SK-N-SH (cell line): ENCODE data around the gene BRD3.

ENCODE experiments used
- CHD2 ChIP-seq: fragments of 150-350 bp; IDR thresholded peaks from 2 replicates; pipeline ENCODE4 v1.6.1; 2018; ENCODE audit warnings: low read length; ENCODE audit not compliant: partially characterized antibody
- CTCF ChIP-seq: fragments of 200-600 bp; sonication (generic); IDR thresholded peaks from 2 replicates; pipeline ENCODE4 v1.6.1; 2017; ENCODE audit warnings: antibody characterized with exemption, mild to moderate bottlenecking, moderate library complexity
- ELF1 ChIP-seq: IDR thresholded peaks from 2 replicates; pipeline ENCODE4 v1.4.0; 2012
- EP300 ChIP-seq, 2 experiments: IDR thresholded peaks; 2 replicates each; pipeline versions ENCODE4 v1.4.0 to v1.6.1; 2012; ENCODE audit warnings: borderline replicate concordance in 1 of 2, low read depth in 1 of 2, low read length in 1 of 2
- MAX ChIP-seq: IDR thresholded peaks from 2 replicates; pipeline ENCODE4 v1.4.0; 2012; ENCODE audit warnings: low read depth
- NRF1 ChIP-seq: IDR thresholded peaks from 2 replicates; pipeline ENCODE4 v1.6.1; 2012; ENCODE audit warnings: low read depth, mild to moderate bottlenecking, low read length
- PBX3 ChIP-seq: IDR thresholded peaks from 2 replicates; pipeline ENCODE4; 2012
- REST ChIP-seq: IDR thresholded peaks from 2 replicates; pipeline ENCODE4 v1.6.1; 2012; ENCODE audit warnings: mild to moderate bottlenecking, low read depth, low read length, moderate library complexity
- SIN3A ChIP-seq: IDR thresholded peaks from 2 replicates; pipeline ENCODE4 v1.6.1; 2012; ENCODE audit warnings: low read depth, mild to moderate bottlenecking, low read length, moderate library complexity, borderline replicate concordance
- SMC3 ChIP-seq: IDR thresholded peaks from 2 replicates; pipeline ENCODE4 v1.6.1; 2012; ENCODE audit warnings: low read depth, low read length, improper control_type of control experiment
- TEAD4 ChIP-seq: IDR thresholded peaks from 2 replicates; pipeline ENCODE4 v1.4.0; 2012; ENCODE audit warnings: mild to moderate bottlenecking, borderline replicate concordance; ENCODE audit not compliant: insufficient read depth

GRCh38 chr9:134003237-134003636 is 64.6 kb downstream of the BRD3 start:
- TF ChIP-seq CTCF (no peak), CHD2 (no peak), TEAD4 (no peak), PBX3 (no peak), MAX (no peak), REST (no peak), SMC3 (no peak), NRF1 (no peak), SIN3A (no peak), EP300 (IDR thresholded peaks at IDR 0.05; ENCODE audit: borderline replicate concordance in 1 of 2, low read depth in 1 of 2, low read length in 1 of 2) (no peak), ELF1 (no peak)
